HepG2 (cell line): ENCODE results near the gene USP36. TPM values are rescaled to one million over a fixed set of nuclear protein-coding genes. Genes with fewer than 3 reads are reported as not detected.
A peak's percentile ranks its signal among the peaks of the same experiment; 100 is the strongest.

Experiments
- ATAC-seq: fragments of 200-7000 bp; cut with Tn5 transposase; 3 replicates; pipeline ENCODE4 v1.9.1; 2020; ENCODE audit warnings: mild to moderate bottlenecking, moderate library complexity
- BruUV-seq: library from RNA; stranded (reverse); fragments of 400-500 nt; replicated peaks from 2 replicates; lab custom pipeline; 2021; lab: Mats Ljungman, UMichigan
- CTCF ChIA-PET: fragments of 300-600 bp; formaldehyde crosslinking; extraction: SDS; loops from one replicate; lab custom pipeline; 2021; ENCODE audit warnings: low total read pairs, inconsistent platforms, low intra/inter-chr PET ratio; lab: Yijun Ruan, JAX
- POLR2A ChIA-PET: fragments of 350-600 bp; sonication (Branson Sonifier 250); formaldehyde crosslinking; loops from one replicate; lab custom pipeline; 2020; ENCODE audit warnings: antibody characterized with exemption, inconsistent platforms; lab: Yijun Ruan, JAX
- DNase-seq: peaks from one replicate; pipeline ENCODE4 v3.0.0-alpha.2; 2015; ENCODE audit warnings: low spot score
- FAIRE-seq: peaks from 3 replicates; lab custom pipeline; 2011; peaks lifted over from hg19 to GRCh38; lab: Jason Lieb, UNC
- H2AFZ ChIP-seq: one replicate; pipeline ENCODE4 v1.6.1; 2011; ENCODE audit warnings: low read length, inconsistent platforms
- H3K27ac ChIP-seq: fragments of 300-600 bp; 3 replicates; pipeline ENCODE4 v1.8.0; 2011; ENCODE audit warnings: mixed run types, mild to moderate bottlenecking, mixed read lengths, low read length, inconsistent platforms; ENCODE audit not compliant: insufficient read depth; ENCODE audit errors: extremely low read length
- H3K27me3 ChIP-seq, 2 experiments: fragments of 200-600 bp in 1 of 2; 2 replicates in 1 of 2; 3 replicates in 1 of 2; pipeline versions ENCODE4 v1.6.0 to v1.8.0; 2011; ENCODE audit warnings: low read length in 2 of 2, mild to moderate bottlenecking in 2 of 2, moderate library complexity in 2 of 2, inconsistent platforms in 1 of 2; ENCODE audit not compliant: insufficient read depth in 2 of 2, control insufficient read depth in 1 of 2
- H3K36me3 ChIP-seq, 2 experiments: fragments of 200-600 bp in 1 of 2; replicated peaks in 1 of 2; 2 replicates in 1 of 2; 3 replicates in 1 of 2; pipeline versions ENCODE4 v1.5.1 to v1.8.0; 2011; ENCODE audit warnings: low read length in 2 of 2, inconsistent platforms in 1 of 2; ENCODE audit not compliant: insufficient read depth in 2 of 2, control insufficient read depth in 1 of 2
- H3K4me1 ChIP-seq: 2 replicates; pipeline ENCODE4 v1.5.1; 2012; ENCODE audit warnings: low read length, inconsistent platforms; ENCODE audit not compliant: insufficient read depth
- H3K4me2 ChIP-seq: 2 replicates; pipeline ENCODE4 v1.6.0; 2011; ENCODE audit warnings: low read depth, low read length, inconsistent platforms
- H3K4me3 ChIP-seq, 3 experiments: fragments of 200-600 bp in 1 of 3; sonication (generic), shearing (Covaris generic) in 1 of 3; replicated peaks in 1 of 3; 2 replicates each; pipeline ENCODE4 v1.5.1; 2011 to 2016; ENCODE audit warnings: low read length in 3 of 3, inconsistent platforms in 2 of 3, low read depth in 2 of 3, mild to moderate bottlenecking in 2 of 3, control low read depth in 1 of 3, mixed read lengths in 1 of 3; ENCODE audit not compliant: insufficient read depth in 1 of 3
- H3K79me2 ChIP-seq: one replicate; pipeline ENCODE4 v1.6.1; 2011; ENCODE audit warnings: low read length, inconsistent platforms; ENCODE audit not compliant: insufficient read depth
- H3K9ac ChIP-seq: 2 replicates; pipeline ENCODE4 v1.6.0; 2011; ENCODE audit warnings: mild to moderate bottlenecking, low read depth, low read length, inconsistent platforms; ENCODE audit not compliant: insufficient read depth
- H3K9me3 ChIP-seq: 2 replicates; pipeline ENCODE4 v1.5.1; 2012; ENCODE audit warnings: mild to moderate bottlenecking, low read length
- H4K20me1 ChIP-seq: 2 replicates; pipeline ENCODE4 v1.6.0; 2011; ENCODE audit warnings: inconsistent platforms, mild to moderate bottlenecking, low read length, moderate library complexity; ENCODE audit not compliant: insufficient read depth
- CEBPG ChIP-seq: IDR thresholded peaks from 2 replicates; pipeline ENCODE4 v1.6.1; 2016
- GFI1 ChIP-seq: sonication (generic); formaldehyde crosslinking; IDR thresholded peaks from 2 replicates; pipeline ENCODE4 v1.5.0; 2020; ENCODE audit warnings: missing genetic modification reagents, mild to moderate bottlenecking, borderline replicate concordance
- NFYB ChIP-seq: sonication (generic); formaldehyde crosslinking; IDR thresholded peaks from 2 replicates; pipeline ENCODE4 v1.4.0; 2020; ENCODE audit warnings: missing genetic modification reagents
- NR3C1 ChIP-seq: sonication (generic); formaldehyde crosslinking; IDR thresholded peaks from 2 replicates; pipeline ENCODE4 v1.4.0; 2020; ENCODE audit warnings: missing genetic modification reagents
- PRMT3 ChIP-seq: sonication (generic); formaldehyde crosslinking; IDR thresholded peaks from 2 replicates; pipeline ENCODE4 v1.8.1; 2022; ENCODE audit warnings: low read depth, mild to moderate bottlenecking, moderate library complexity, missing genetic modification reagents, borderline replicate concordance
- RBFOX2 ChIP-seq: fragments of 200-400 bp; formaldehyde crosslinking; IDR thresholded peaks from 2 replicates; pipeline ENCODE4 v1.6.1; 2017; ENCODE audit warnings: low read depth, mild to moderate bottlenecking, low read length
- RELA ChIP-seq: sonication (generic); formaldehyde crosslinking; IDR thresholded peaks from 2 replicates; pipeline ENCODE4 v1.4.0; 2020; ENCODE audit warnings: missing genetic modification reagents
- SSRP1 ChIP-seq: IDR thresholded peaks from 2 replicates; pipeline ENCODE4 v1.6.1; 2016; ENCODE audit warnings: control low read depth
- ZBED4 ChIP-seq: sonication (generic); formaldehyde crosslinking; IDR thresholded peaks from 2 replicates; pipeline ENCODE4 v1.4.0; 2020; ENCODE audit warnings: missing genetic modification reagents, borderline replicate concordance
- ZNF232 ChIP-seq: sonication (generic); formaldehyde crosslinking; IDR thresholded peaks from 2 replicates; pipeline ENCODE4 v1.4.0; 2020; ENCODE audit warnings: missing genetic modification reagents, borderline replicate concordance
- WGBS: methylation state at CpG from one replicate; pipeline ENCODE4 v1.1.6; 2017; ENCODE audit warnings: low lambda C conversion rate; 5-methylcytosine and 5-hydroxymethylcytosine counted together
- in situ Hi-C: cut with HindIII; loops from 2 replicates; pipeline ENCODE4 v1.10.0; 2017; ENCODE audit warnings: low pct_unique_long_range_greater_than_20kb; ENCODE audit not compliant: extremely low pct_ligation_motif_present
- intact Hi-C: fragments of 100-400 bp; cut with micrococcal nuclease; formaldehyde crosslinking; loops from one replicate; pipeline ENCODE4 v1.10.0; 2022; ENCODE audit not compliant: unreplicated experiment
- polyA plus RNA-seq, 8 experiments: library from polyadenylated mRNA; depleted of rRNA in 3 of 8; stranded (reverse) in 7 of 8; unstranded in 1 of 8; fragments of >200 nt; fragmentation: Illumina TruSeq in 4 of 8; extraction: Trizol in 4 of 8; gene quantifications; 2 replicates each; pipeline versions ENCODE4 v1.2.1 to v1.2.3, GENCODE V29; 2011 to 2016; ENCODE audit warnings: low read depth in 4 of 8, missing spikeins in 1 of 8, mixed read lengths in 1 of 8; ENCODE audit not compliant: insufficient read depth in 1 of 8
- total RNA-seq, 5 experiments: library from RNA; depleted of rRNA; stranded (reverse); fragments of >200 nt; fragmentation: Illumina TruSeq; extraction: Trizol; gene quantifications; 2 replicates each; pipeline ENCODE4 v1.2.3, GENCODE V29; 2016; ENCODE audit warnings: low read depth in 1 of 5
- TF ChIP-seq, protein P1 (sequence below): IDR thresholded peaks from 2 replicates; pipeline ENCODE4 v1.6.1; 2012; ENCODE audit warnings: inconsistent platforms
- TF ChIP-seq, protein P2 (sequence below): sonication (generic); formaldehyde crosslinking; IDR thresholded peaks from 2 replicates; pipeline ENCODE4 v1.4.0; 2020; ENCODE audit warnings: mild to moderate bottlenecking, missing genetic modification reagents, borderline replicate concordance
- TF ChIP-seq, protein P3 (sequence below): sonication (generic); formaldehyde crosslinking; IDR thresholded peaks from 2 replicates; pipeline ENCODE4 v1.4.0; 2020; ENCODE audit warnings: low read depth, mild to moderate bottlenecking, missing genetic modification reagents

USP36 gene
- total and polyA plus RNA-seq, 2 of the 13 experiments (the other 11 are each of a cell fraction or from before 2014, with no cell fraction given) = 29.6 to 45.9 TPM

GRCh38 chr17:78865682-78866390 is 25.2 kb upstream of the USP36 start:
- Histone ChIP-seq H3K9ac (no peak overlapping the region), H3K27me3 (no peaks in the 10 kb centered on the region), H3K4me2 (peak overlapping the region; percentile 50), H3K4me3 (no peak overlapping the region), H2AFZ (no peak overlapping the region), H3K4me1 (peaks cover 15% of the 10 kb centered on the region), H4K20me1 (no peaks in the 10 kb centered on the region), H3K79me2 (no peaks in the 10 kb centered on the region), H3K36me3 (peaks cover 5 to 13% of the 10 kb centered on the region in 2 experiments; a peak in 3 of 5 replicates), H3K27ac (no peak overlapping the region), H3K9me3 (no peaks in the 10 kb centered on the region)
- ChIA-PET POLR2A (interaction anchor here (0.7 to 2.3 kb wide), 19 partner anchors 10 to 161 kb away, joined by 3 to 18 read pairs (median 4); partner anchors contain the start of genes CANT1, LGALS3BP and USP36), CTCF (interaction anchor here (0.6 to 2.1 kb wide), 2 partner anchors 58 to 105 kb away, joined by 3 to 35 read pairs; no protein-coding TSS in a partner anchor)
- FAIRE-seq = peak; percentile 98
- BruUV-seq = no TSS peak
- WGBS = 37% methylated on average over 19 of the region's 19 CpGs
- DNase-seq = peak; percentile 87
- in situ Hi-C loops (no loop called here), intact Hi-C loops (loop anchor here (1.0 to 5.0 kb wide), 4 partner anchors 17 to 105 kb away; no protein-coding TSS in a partner anchor)
- ATAC-seq = peak; percentile 95
- TF ChIP-seq, protein P1, sequence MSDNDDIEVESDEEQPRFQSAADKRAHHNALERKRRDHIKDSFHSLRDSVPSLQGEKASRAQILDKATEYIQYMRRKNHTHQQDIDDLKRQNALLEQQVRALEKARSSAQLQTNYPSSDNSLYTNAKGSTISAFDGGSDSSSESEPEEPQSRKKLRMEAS = 0 out of 2 replicates have a peak, but pooled peaks have one; percentile 35
- TF ChIP-seq CEBPG (CRISPR knock-in tag) = 0 out of 2 replicates have a peak, but pooled peaks have one; percentile 13
- 0 out of 2 replicates have a peak, but pooled peaks have one; percentile 46 for TF ChIP-seq ZNF232 (CRISPR knock-in tag)
- TF ChIP-seq GFI1 (CRISPR knock-in tag) = 0 out of 2 replicates have a peak, but pooled peaks have one; percentile 72
- TF ChIP-seq, protein P2, sequence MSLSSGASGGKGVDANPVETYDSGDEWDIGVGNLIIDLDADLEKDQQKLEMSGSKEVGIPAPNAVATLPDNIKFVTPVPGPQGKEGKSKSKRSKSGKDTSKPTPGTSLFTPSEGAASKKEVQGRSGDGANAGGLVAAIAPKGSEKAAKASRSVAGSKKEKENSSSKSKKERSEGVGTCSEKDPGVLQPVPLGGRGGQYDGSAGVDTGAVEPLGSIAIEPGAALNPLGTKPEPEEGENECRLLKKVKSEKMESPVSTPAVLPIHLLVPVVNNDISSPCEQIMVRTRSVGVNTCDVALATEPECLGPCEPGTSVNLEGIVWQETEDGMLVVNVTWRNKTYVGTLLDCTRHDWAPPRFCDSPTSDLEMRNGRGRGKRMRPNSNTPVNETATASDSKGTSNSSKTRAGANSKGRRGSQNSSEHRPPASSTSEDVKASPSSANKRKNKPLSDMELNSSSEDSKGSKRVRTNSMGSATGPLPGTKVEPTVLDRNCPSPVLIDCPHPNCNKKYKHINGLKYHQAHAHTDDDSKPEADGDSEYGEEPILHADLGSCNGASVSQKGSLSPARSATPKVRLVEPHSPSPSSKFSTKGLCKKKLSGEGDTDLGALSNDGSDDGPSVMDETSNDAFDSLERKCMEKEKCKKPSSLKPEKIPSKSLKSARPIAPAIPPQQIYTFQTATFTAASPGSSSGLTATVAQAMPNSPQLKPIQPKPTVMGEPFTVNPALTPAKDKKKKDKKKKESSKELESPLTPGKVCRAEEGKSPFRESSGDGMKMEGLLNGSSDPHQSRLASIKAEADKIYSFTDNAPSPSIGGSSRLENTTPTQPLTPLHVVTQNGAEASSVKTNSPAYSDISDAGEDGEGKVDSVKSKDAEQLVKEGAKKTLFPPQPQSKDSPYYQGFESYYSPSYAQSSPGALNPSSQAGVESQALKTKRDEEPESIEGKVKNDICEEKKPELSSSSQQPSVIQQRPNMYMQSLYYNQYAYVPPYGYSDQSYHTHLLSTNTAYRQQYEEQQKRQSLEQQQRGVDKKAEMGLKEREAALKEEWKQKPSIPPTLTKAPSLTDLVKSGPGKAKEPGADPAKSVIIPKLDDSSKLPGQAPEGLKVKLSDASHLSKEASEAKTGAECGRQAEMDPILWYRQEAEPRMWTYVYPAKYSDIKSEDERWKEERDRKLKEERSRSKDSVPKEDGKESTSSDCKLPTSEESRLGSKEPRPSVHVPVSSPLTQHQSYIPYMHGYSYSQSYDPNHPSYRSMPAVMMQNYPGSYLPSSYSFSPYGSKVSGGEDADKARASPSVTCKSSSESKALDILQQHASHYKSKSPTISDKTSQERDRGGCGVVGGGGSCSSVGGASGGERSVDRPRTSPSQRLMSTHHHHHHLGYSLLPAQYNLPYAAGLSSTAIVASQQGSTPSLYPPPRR (CRISPR knock-in tag) = peak; percentile 21; the same call in 1 of the 2 replicates
- TF ChIP-seq NR3C1 = no peak
- 0 out of 2 replicates have a peak, but pooled peaks have one; percentile 71 for TF ChIP-seq SSRP1 (CRISPR knock-in tag)
- 0 out of 2 replicates have a peak, but pooled peaks have one; percentile 56 for TF ChIP-seq PRMT3 (CRISPR knock-in tag)
- no peak for TF ChIP-seq NFYB (CRISPR knock-in tag)
- TF ChIP-seq, protein P3, sequence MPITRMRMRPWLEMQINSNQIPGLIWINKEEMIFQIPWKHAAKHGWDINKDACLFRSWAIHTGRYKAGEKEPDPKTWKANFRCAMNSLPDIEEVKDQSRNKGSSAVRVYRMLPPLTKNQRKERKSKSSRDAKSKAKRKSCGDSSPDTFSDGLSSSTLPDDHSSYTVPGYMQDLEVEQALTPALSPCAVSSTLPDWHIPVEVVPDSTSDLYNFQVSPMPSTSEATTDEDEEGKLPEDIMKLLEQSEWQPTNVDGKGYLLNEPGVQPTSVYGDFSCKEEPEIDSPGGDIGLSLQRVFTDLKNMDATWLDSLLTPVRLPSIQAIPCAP = no peak
- peak; percentile 50; the same call in 1 of the 2 replicates for TF ChIP-seq ZBED4 (CRISPR knock-in tag)
- TF ChIP-seq RBFOX2 = no peak
- no peak for TF ChIP-seq RELA
